ENCODE measurements around the gene RNF115. TPM values are rescaled to one million over a fixed set of nuclear protein-coding genes. Genes with fewer than 3 reads are reported as not detected.

RNF115 gene
- total and polyA plus RNA-seq, 3 donors from 2014 or later, result 13.8 to 29.1 (median 24.4) TPM

- DNase-seq, result no peak
- intact Hi-C loops (cut with DNase I; ENCODE audit: low total_unique reads), result no loop called here
- TF ChIP-seq CTCF (IDR thresholded peaks at IDR 0.05) (no peak), POLR2A (IDR thresholded peaks at IDR 0.05) (no peak)
These were observed 127.9 kb downstream of the RNF115 start for GRCh38 chr1:145695821-145696629.

GRCh38 chr1:145692785-145693443 is 131.0 kb downstream of the RNF115 start:
- H3K9me3 ChIP-seq, result no peaks in the 10 kb centered on the region
- no peak for DNase-seq
- TF ChIP-seq POLR2A (IDR thresholded peaks at IDR 0.05), result no peak
- no peak for TF ChIP-seq CTCF (IDR thresholded peaks at IDR 0.05)
- 88 to 90% methylated on average over 11 of the region's 11 CpGs for whole genome bisulfite sequencing, 2 donors
- H3K36me3 ChIP-seq (ENCODE audit: low read depth, missing control alignments), result no peaks in the 10 kb centered on the region
- no peak overlapping the region for H3K4me3 ChIP-seq
- H3K27me3 ChIP-seq, result no peaks in the 10 kb centered on the region
- no peaks in the 10 kb centered on the region for H3K4me1 ChIP-seq
- intact Hi-C loops (cut with DNase I; ENCODE audit: low total_unique reads), result no loop called here
- no peak overlapping the region for H3K27ac ChIP-seq

More at GRCh38 chr1:145695821-145696629, 127.9 kb downstream of the RNF115 start:
- H3K9me3 ChIP-seq, result no peaks in the 10 kb centered on the region
- no peaks in the 10 kb centered on the region for H3K4me1 ChIP-seq
- WGBS, 2 donors, result 71 to 73% methylated on average over 5 of the region's 5 CpGs
- no peak overlapping the region for H3K27ac ChIP-seq
- H3K27me3 ChIP-seq, result no peaks in the 10 kb centered on the region
- no peaks in the 10 kb centered on the region for H3K36me3 ChIP-seq (ENCODE audit: low read depth, missing control alignments)
- no peak overlapping the region for H3K4me3 ChIP-seq

GRCh38 chr1:145690587-145691558 is 133.0 kb downstream of the RNF115 start:
- Histone ChIP-seq H3K27ac (no peak overlapping the region), H3K27me3 (no peaks in the 10 kb centered on the region), H3K9me3 (no peaks in the 10 kb centered on the region), H3K4me3 (no peak overlapping the region), H3K36me3 (ENCODE audit: low read depth, missing control alignments) (no peaks in the 10 kb centered on the region), H3K4me1 (no peaks in the 10 kb centered on the region)
- intact Hi-C loops (cut with DNase I; ENCODE audit: low total_unique reads), result no loop called here
- 67 to 75% methylated on average over 5 of the region's 5 CpGs for WGBS, 2 donors
- TF ChIP-seq CTCF (IDR thresholded peaks at IDR 0.05) (no peak), POLR2A (IDR thresholded peaks at IDR 0.05) (no peak)
- DNase-seq, result no peak

DNA sequence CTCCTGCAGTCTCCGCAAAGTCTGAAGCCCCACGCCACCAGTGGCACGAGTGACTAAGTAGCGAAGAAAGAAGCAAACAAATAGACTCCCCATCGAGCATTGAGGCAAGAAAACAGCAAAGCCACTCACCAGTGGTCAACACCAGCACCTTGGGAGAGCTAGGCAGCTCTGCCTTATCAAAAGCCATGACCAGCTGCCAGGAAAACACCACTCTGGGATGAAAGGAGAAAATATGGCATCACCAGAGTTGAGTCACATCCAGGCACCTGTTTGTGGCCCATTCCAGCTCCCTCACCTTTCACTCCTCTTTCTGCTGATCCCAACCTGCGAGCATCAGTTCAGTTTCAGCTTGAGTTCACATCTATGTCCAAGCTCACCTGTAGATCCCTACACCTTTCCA is 134.0 kb downstream of the RNF115 start:
- H3K27me3 ChIP-seq, result no peaks in the 10 kb centered on the region
- WGBS, 2 donors, result 63 to 83% methylated on average over 3 to 6 of the region's 6 CpGs
- TF ChIP-seq POLR2A (IDR thresholded peaks at IDR 0.05) (no peak), CTCF (IDR thresholded peaks at IDR 0.05) (no peak)
- no peaks in the 10 kb centered on the region for H3K9me3 ChIP-seq
- H3K4me3 ChIP-seq, result no peak overlapping the region
- H3K4me1 ChIP-seq, result no peaks in the 10 kb centered on the region
- no peak for DNase-seq
- no peak overlapping the region for H3K27ac ChIP-seq
- intact Hi-C loops (cut with DNase I; ENCODE audit: low total_unique reads), result no loop called here
- H3K36me3 ChIP-seq (ENCODE audit: low read depth, missing control alignments), result no peaks in the 10 kb centered on the region
